CD4-positive, alpha-beta T cell (primary cell): ENCODE data around the gene KCNN3. TPM values are rescaled to one million over a fixed set of nuclear protein-coding genes. Genes with fewer than 3 reads are reported as not detected.

ENCODE experiments used
- ATAC-seq: fragments of 200-7000 bp; cut with Tn5 transposase; one replicate; pipeline ENCODE4 v1.10.0; 2022; ENCODE audit warnings: mild to moderate bottlenecking; ENCODE audit not compliant: poor library complexity
- CTCF ChIA-PET: fragments of 350-600 bp; sonication (Branson Sonifier 250); formaldehyde crosslinking; loops from one replicate; lab custom pipeline; 2021; ENCODE audit warnings: antibody characterized with exemption, inconsistent platforms; lab: Charles Lee
- POLR2A ChIA-PET: fragments of 350-600 bp; sonication (Branson Sonifier 250); formaldehyde crosslinking; loops from one replicate; lab custom pipeline; 2021; ENCODE audit warnings: antibody characterized with exemption, inconsistent platforms; lab: Charles Lee
- DNase-seq, 14 experiments: peaks; one replicate each; pipeline ENCODE4 v3.0.0-alpha.2; 2013 to 2020; ENCODE audit warnings: mixed read lengths in 2 of 14
- H3K27ac ChIP-seq, 2 donors: one replicate each; pipeline versions ENCODE4 v1.5.1 to v1.7.0; 2013; ENCODE audit warnings: low read length in 2 of 2, low read depth in 1 of 2, mild to moderate bottlenecking in 1 of 2
- H3K27me3 ChIP-seq, 2 experiments: 1 replicate in 1 of 2; 2 replicates in 1 of 2; pipeline versions ENCODE4 v1.6.1 to v1.7.0; 2013; ENCODE audit warnings: low read length in 2 of 2, control low read depth in 1 of 2, mild to moderate bottlenecking in 1 of 2, moderate library complexity in 1 of 2; ENCODE audit not compliant: insufficient read depth in 2 of 2, control insufficient read depth in 1 of 2
- H3K36me3 ChIP-seq: one replicate; pipeline ENCODE4 v1.6.1; 2013; ENCODE audit warnings: low read length, control low read depth; ENCODE audit not compliant: insufficient read depth
- H3K4me1 ChIP-seq: one replicate; pipeline ENCODE4 v1.6.1; 2013; ENCODE audit warnings: low read length, control low read depth; ENCODE audit not compliant: insufficient read depth
- H3K4me3 ChIP-seq: one replicate; pipeline ENCODE4 v1.5.1; 2013; ENCODE audit warnings: mild to moderate bottlenecking, low read length, moderate library complexity
- H3K9me3 ChIP-seq, 2 experiments: 1 replicate in 1 of 2; 2 replicates in 1 of 2; pipeline versions ENCODE4 v1.6.1 to v1.7.0; 2013; ENCODE audit warnings: low read length in 2 of 2, mild to moderate bottlenecking in 2 of 2, control low read depth in 1 of 2, moderate library complexity in 1 of 2; ENCODE audit not compliant: control insufficient read depth in 1 of 2, insufficient read depth in 1 of 2
- H3K27ac Mint-ChIP-seq: one replicate; pipeline ENCODE4 v1.8.0; 2020; ENCODE audit warnings: mixed read lengths
- H3K27me3 Mint-ChIP-seq: one replicate; pipeline ENCODE4 v1.8.0; 2021; ENCODE audit warnings: mixed read lengths
- H3K36me3 Mint-ChIP-seq: one replicate; pipeline ENCODE4 v1.8.0; 2021; ENCODE audit warnings: low read depth, mixed read lengths
- H3K4me1 Mint-ChIP-seq: one replicate; pipeline ENCODE4 v1.8.0; 2021; ENCODE audit warnings: low read depth, mixed read lengths
- H3K4me3 Mint-ChIP-seq: one replicate; pipeline ENCODE4 v1.8.0; 2020; ENCODE audit warnings: mild to moderate bottlenecking, mixed read lengths
- H3K9me3 Mint-ChIP-seq: one replicate; pipeline ENCODE4 v1.8.0; 2020; ENCODE audit warnings: mixed read lengths
- CTCF ChIP-seq: fragments of 200-600 bp; IDR thresholded peaks from one replicate; pipeline ENCODE4 v1.8.0; 2022; ENCODE audit warnings: antibody characterized with exemption, mild to moderate bottlenecking
- intact Hi-C, 2 experiments: fragments of 100-400 bp; cut with DNase I in 1 of 2; cut with micrococcal nuclease in 1 of 2; formaldehyde crosslinking; loops; one replicate each; pipeline versions ENCODE4 v1.15.1 to v1.9.0; 2023 to 2025; cut with DNase I, micrococcal nuclease
- total RNA-seq, 174 experiments: library from RNA in 2 of 174; stranded (reverse) in 2 of 174; gene quantifications; one replicate each; pipeline ENCODE4 v1.2.3 and lab custom pipeline; 2021 to 2026

The KCNN3 gene
- total RNA-seq, 2 experiments from 2014 or later, result not detected

GRCh38 chr1:154807048-154807591 lies 63.0 kb downstream of the KCNN3 start:
- CTCF ChIA-PET, result no interaction called here
- no peaks in the 10 kb centered on the region for H3K9me3 Mint-ChIP-seq
- DNase-seq (peak in 1 of 14 experiments; percentile 13), ATAC-seq (no peak)
- H3K27me3 Mint-ChIP-seq, result peaks cover 15% of the 10 kb centered on the region
- intact Hi-C loops, result no loop called here
- no peak overlapping the region for H3K27ac Mint-ChIP-seq
- H3K27ac ChIP-seq, result no peak overlapping the region
- no peak overlapping the region for H3K4me3 ChIP-seq
- no peaks in the 10 kb centered on the region for H3K36me3 Mint-ChIP-seq
- no peaks in the 10 kb centered on the region for H3K36me3 ChIP-seq
- no peaks in the 10 kb centered on the region for H3K9me3 ChIP-seq
- no peaks in the 10 kb centered on the region for H3K4me1 Mint-ChIP-seq
- no peak overlapping the region for H3K4me3 Mint-ChIP-seq
- POLR2A ChIA-PET, result no interaction called here
- peaks cover 0 to 5% of the 10 kb centered on the region in 2 experiments for H3K27me3 ChIP-seq
- no peak for TF ChIP-seq CTCF
- no peaks in the 10 kb centered on the region for H3K4me1 ChIP-seq

GRCh38 chr1:154806333-154806732 lies 63.7 kb downstream of the KCNN3 start:
- H3K27me3 Mint-ChIP-seq, result peaks cover 15% of the 10 kb centered on the region
- Histone ChIP-seq H3K4me1 (no peaks in the 10 kb centered on the region), H3K27ac (no peak overlapping the region), H3K36me3 (no peaks in the 10 kb centered on the region), H3K4me3 (no peak overlapping the region), H3K9me3 (no peaks in the 10 kb centered on the region), H3K27me3 (peaks cover 0 to 5% of the 10 kb centered on the region in 2 experiments)
- no peak for DNase-seq
- H3K9me3 Mint-ChIP-seq, result no peaks in the 10 kb centered on the region
- intact Hi-C loops, result no loop called here
- ChIA-PET POLR2A (no interaction called here), CTCF (interaction anchor here (1.5 kb wide), 1 partner anchor 15 kb away, joined by 4 read pairs; no protein-coding TSS in a partner anchor)
- no peak overlapping the region for H3K27ac Mint-ChIP-seq
- ATAC-seq, result no peak
- no peaks in the 10 kb centered on the region for H3K36me3 Mint-ChIP-seq
- TF ChIP-seq CTCF, result no peak
- no peaks in the 10 kb centered on the region for H3K4me1 Mint-ChIP-seq
- no peak overlapping the region for H3K4me3 Mint-ChIP-seq

GRCh38 chr1:154802982-154803920 lies 66.8 kb downstream of the KCNN3 start:
- ATAC-seq, result no peak
- Histone ChIP-seq H3K4me1 (no peaks in the 10 kb centered on the region), H3K4me3 (no peak overlapping the region), H3K9me3 (no peaks in the 10 kb centered on the region), H3K27ac (no peak overlapping the region), H3K27me3 (peaks cover 0 to 5% of the 10 kb centered on the region in 2 experiments), H3K36me3 (no peaks in the 10 kb centered on the region)
- H3K36me3 Mint-ChIP-seq, result no peaks in the 10 kb centered on the region
- POLR2A ChIA-PET, result interaction anchor here (0.6 kb wide), 2 partner anchors 24 to 1386 kb away, joined by 3 read pairs; no protein-coding TSS in a partner anchor
- H3K9me3 Mint-ChIP-seq, result no peaks in the 10 kb centered on the region
- H3K27me3 Mint-ChIP-seq, result peaks cover 15% of the 10 kb centered on the region
- intact Hi-C loops, result no loop called here
- DNase-seq, result no peak
- H3K4me1 Mint-ChIP-seq, result no peaks in the 10 kb centered on the region
- no peak overlapping the region for H3K4me3 Mint-ChIP-seq
- TF ChIP-seq CTCF, result no peak
- CTCF ChIA-PET, result no interaction called here
- H3K27ac Mint-ChIP-seq, result no peak overlapping the region
